HG02759 (cell line): ENCODE measurements around the gene SEPHS1.
"Not testable (repeated sequence)": the region's sequence is repeated elsewhere in the genome, so short reads cannot be mapped to it uniquely, and the experiment has no call there.

Experiments used
- ATAC-seq: cut with Tn5 transposase; IDR thresholded peaks from one replicate; pipeline ENCODE4 v1.9.1; 2021; ENCODE audit warnings: mild to moderate bottlenecking, moderate library complexity; ENCODE audit not compliant: unreplicated experiment

The SEPHS1 gene

GRCh38 chr10:13365243-13365642 lies 17.1 kb upstream of the SEPHS1 start:
- no peak for ATAC-seq

GRCh38 chr10:13360587-13360986 lies 12.5 kb upstream of the SEPHS1 start:
- ATAC-seq = no peak

- no peak for ATAC-seq
Observed at GRCh38 chr10:13356392-13356791, 8.3 kb upstream of the SEPHS1 start.

- ATAC-seq = no peak
Observed at GRCh38 chr10:13354783-13355182, 6.7 kb upstream of the SEPHS1 start.

GRCh38 chr10:13352519-13352918 lies 4.4 kb upstream of the SEPHS1 start:
- no peak for ATAC-seq

- no peak for ATAC-seq
Observed at GRCh38 chr10:13351340-13351915, 3.3 kb upstream of the SEPHS1 start.

GRCh38 chr10:13349463-13350274 lies 1.6 kb upstream of the SEPHS1 start:
- ATAC-seq = no peak

- peak; percentile 66 for ATAC-seq
Observed at GRCh38 chr10:13347500-13348156, 465 bp downstream of the SEPHS1 start.

GRCh38 chr10:13347043-13347499 lies 1.0 kb downstream of the SEPHS1 start:
- peak; percentile 27 for ATAC-seq

GRCh38 chr10:13346283-13347042 lies 1.6 kb downstream of the SEPHS1 start:
- ATAC-seq = no peak

GRCh38 chr10:13340626-13341376 lies 7.3 kb downstream of the SEPHS1 start:
- peak; percentile 87 for ATAC-seq

- peak; percentile 2 for ATAC-seq
Observed at GRCh38 chr10:13340068-13340467, 8.0 kb downstream of the SEPHS1 start.

GRCh38 chr10:13338390-13339110 lies 9.5 kb downstream of the SEPHS1 start:
- no peak for ATAC-seq

- no peak for ATAC-seq
Observed at GRCh38 chr10:13337827-13338196, 10.3 kb downstream of the SEPHS1 start.

GRCh38 chr10:13337128-13337826 lies 10.8 kb downstream of the SEPHS1 start:
- no peak for ATAC-seq

GRCh38 chr10:13335881-13336280 lies 12.2 kb downstream of the SEPHS1 start:
- peak; percentile 53 for ATAC-seq

- ATAC-seq = no peak
Observed at GRCh38 chr10:13334556-13334955, 13.5 kb downstream of the SEPHS1 start.

GRCh38 chr10:13331646-13332045 lies 16.4 kb downstream of the SEPHS1 start:
- ATAC-seq = no peak

GRCh38 chr10:13330980-13331379 lies 17.1 kb downstream of the SEPHS1 start:
- not testable (repeated sequence) for ATAC-seq
